Type B pancreatic cell (in vitro differentiated cells): Measurements from ENCODE around the gene UBE2Q2. TPM values are rescaled to one million over a fixed set of nuclear protein-coding genes. Genes with fewer than 3 reads are reported as not detected.
"Not testable (repeated sequence)": the region's sequence is repeated elsewhere in the genome, so short reads cannot be mapped to it uniquely, and the experiment has no call there.

ENCODE experiments used
- DNase-seq: peaks from one replicate; pipeline ENCODE4 v3.0.0; 2021; ENCODE audit warnings: mixed read lengths; ENCODE audit not compliant: unreplicated experiment; ENCODE audit errors: extremely low spot score
- H3K27ac Mint-ChIP-seq: 2 replicates; pipeline ENCODE4 v1.8.0; 2021; ENCODE audit warnings: mild to moderate bottlenecking, mixed read lengths
- H3K27me3 Mint-ChIP-seq: 2 replicates; pipeline ENCODE4 v1.8.0; 2021; ENCODE audit warnings: mixed read lengths
- H3K36me3 Mint-ChIP-seq: 2 replicates; pipeline ENCODE4 v1.8.0; 2021; ENCODE audit warnings: mixed read lengths
- H3K4me1 Mint-ChIP-seq: one replicate; pipeline ENCODE4 v1.8.0; 2021; ENCODE audit warnings: mixed read lengths; ENCODE audit not compliant: unreplicated experiment
- H3K4me3 Mint-ChIP-seq: 2 replicates; pipeline ENCODE4 v1.8.0; 2021; ENCODE audit warnings: mild to moderate bottlenecking, mixed read lengths
- H3K9me3 Mint-ChIP-seq: 2 replicates; pipeline ENCODE4 v1.8.0; 2021; ENCODE audit warnings: mixed read lengths
- total RNA-seq: library from RNA; stranded (reverse); gene quantifications from 2 replicates; pipeline ENCODE4 v1.2.1, GENCODE V29; 2021; ENCODE audit warnings: low replicate concordance
- TF ChIP-seq, protein P1 (sequence below): fragments of 200-600 bp; sonication (generic); conservative IDR thresholded peaks from 2 replicates; pipeline ENCODE4 v1.5.0; 2021; ENCODE audit warnings: antibody characterized with exemption, mild to moderate bottlenecking

UBE2Q2 gene
- total RNA-seq, 1 donor from 2014 or later, result 31.3 TPM

DNA sequence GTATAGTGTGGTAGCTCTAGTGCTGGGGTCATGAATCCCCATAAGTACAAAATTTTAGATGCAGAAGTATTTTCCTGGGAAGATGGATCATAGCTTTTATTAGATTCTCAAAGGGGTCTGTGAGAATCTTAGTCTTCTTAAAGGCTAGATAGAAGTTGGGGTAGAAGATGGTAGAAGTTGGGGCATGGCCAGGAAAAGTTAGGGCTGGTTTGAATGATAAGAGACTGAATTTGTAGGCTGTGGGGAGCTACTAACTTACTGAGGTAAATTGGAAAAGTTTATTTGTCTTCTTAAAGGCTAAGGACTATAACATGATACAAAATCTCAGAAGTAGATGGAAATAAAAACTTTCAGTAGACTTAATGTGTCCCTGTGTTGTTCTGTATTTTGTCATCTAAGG lies 1.6 kb upstream of the UBE2Q2 start:
- no peaks in the 10 kb centered on the region for H3K9me3 Mint-ChIP-seq
- peaks cover 18% of the 10 kb centered on the region for H3K36me3 Mint-ChIP-seq
- peaks cover 22% of the 10 kb centered on the region for H3K4me1 Mint-ChIP-seq
- peak overlapping the region; percentile 84 for H3K27ac Mint-ChIP-seq
- DNase-seq, result no peak
- peaks cover 13% of the 10 kb centered on the region for H3K27me3 Mint-ChIP-seq
- TF ChIP-seq, protein P1, sequence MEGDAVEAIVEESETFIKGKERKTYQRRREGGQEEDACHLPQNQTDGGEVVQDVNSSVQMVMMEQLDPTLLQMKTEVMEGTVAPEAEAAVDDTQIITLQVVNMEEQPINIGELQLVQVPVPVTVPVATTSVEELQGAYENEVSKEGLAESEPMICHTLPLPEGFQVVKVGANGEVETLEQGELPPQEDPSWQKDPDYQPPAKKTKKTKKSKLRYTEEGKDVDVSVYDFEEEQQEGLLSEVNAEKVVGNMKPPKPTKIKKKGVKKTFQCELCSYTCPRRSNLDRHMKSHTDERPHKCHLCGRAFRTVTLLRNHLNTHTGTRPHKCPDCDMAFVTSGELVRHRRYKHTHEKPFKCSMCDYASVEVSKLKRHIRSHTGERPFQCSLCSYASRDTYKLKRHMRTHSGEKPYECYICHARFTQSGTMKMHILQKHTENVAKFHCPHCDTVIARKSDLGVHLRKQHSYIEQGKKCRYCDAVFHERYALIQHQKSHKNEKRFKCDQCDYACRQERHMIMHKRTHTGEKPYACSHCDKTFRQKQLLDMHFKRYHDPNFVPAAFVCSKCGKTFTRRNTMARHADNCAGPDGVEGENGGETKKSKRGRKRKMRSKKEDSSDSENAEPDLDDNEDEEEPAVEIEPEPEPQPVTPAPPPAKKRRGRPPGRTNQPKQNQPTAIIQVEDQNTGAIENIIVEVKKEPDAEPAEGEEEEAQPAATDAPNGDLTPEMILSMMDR, result no peak
- peak overlapping the region; percentile 93 for H3K4me3 Mint-ChIP-seq

DNA sequence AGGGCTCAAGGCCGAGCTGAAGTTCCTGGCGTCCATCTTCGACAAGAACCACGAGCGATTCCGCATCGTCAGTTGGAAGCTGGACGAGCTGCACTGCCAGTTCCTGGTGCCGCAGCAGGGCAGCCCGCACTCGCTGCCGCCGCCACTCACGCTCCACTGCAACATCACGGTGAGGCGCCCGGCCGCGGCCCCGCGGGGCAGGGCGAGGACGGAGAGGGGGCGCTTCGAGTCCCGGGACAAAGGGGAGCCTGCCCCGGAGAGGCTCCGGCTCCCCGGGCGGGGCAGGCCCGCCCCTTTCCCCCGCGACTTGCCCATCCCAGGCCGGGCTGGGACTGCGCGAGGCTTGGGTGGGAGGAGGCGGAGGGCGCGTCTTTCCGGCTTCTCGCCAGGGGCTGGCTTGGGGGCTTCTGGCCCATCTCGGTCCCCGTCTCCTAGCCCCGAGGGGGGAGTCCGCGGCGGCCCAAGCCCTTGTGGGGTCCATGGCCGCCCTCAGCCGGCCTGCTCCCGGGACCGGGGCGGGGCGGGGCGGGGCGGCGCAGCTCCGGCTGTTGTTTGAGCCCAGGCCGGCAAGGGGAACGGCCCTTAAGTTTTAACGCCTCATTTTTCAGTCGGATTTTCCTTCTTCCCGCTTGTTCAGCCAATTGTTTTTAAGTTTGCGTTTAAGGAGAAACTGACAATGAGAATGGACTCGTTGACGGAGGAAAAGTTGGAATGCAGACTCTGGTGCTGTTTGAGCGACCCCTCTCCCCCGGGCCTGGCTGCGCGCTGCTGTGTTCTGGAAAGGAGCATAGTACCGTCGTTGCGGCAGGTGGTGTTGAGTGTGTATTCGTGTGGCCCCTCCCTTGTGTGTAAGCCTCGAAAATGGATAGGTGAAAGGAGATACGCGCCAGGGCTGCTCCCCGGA lies 683 bp downstream of the UBE2Q2 start:
- TF ChIP-seq, protein P1, result no peak
- DNase-seq, result peak; percentile 78
- Mint-ChIP-seq H3K36me3 (peaks cover 27% of the 10 kb centered on the region), H3K4me3 (peak overlapping the region; percentile 91), H3K27me3 (peaks cover 13% of the 10 kb centered on the region), H3K4me1 (peaks cover 45% of the 10 kb centered on the region), H3K9me3 (no peaks in the 10 kb centered on the region), H3K27ac (peak overlapping the region; percentile 93)

DNA sequence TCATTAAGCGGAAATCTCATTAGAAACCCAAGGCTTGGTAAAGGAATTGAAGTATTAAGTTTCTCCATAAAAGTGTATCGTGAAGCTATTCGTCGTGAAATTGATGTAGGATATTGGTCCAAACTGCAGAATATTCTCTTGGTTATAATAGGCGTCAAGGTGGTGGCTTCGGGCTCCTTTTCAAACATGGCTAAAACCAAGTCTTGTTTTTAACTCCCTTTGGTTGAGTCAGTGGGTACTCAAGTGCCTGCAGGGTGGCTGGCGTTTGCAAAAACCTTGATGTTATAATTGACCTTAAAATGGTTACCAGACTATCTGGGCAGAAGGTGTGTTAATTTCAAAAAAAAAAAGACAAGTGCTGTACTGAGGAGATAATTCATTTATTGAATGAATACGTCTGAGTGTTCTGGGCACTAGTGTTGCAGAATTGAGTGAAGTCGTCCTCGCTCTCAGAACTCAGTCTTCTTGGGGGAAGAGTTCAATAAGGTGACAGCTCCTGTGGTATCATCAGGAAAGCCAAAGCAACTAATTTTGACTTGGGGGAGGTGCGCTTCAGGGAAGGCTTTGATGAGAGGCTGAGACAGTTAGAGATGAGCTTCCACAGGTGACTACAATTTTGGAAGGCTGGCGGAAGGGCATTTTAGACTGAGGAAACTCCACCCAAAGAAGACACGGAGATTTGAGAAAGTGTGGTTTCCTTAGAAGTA lies 1.5 kb downstream of the UBE2Q2 start:
- Mint-ChIP-seq H3K36me3 (peaks cover 31% of the 10 kb centered on the region), H3K27ac (peak overlapping the region; percentile 93), H3K9me3 (no peaks in the 10 kb centered on the region), H3K4me3 (peak overlapping the region; percentile 91), H3K27me3 (peaks cover 13% of the 10 kb centered on the region), H3K4me1 (peaks cover 49% of the 10 kb centered on the region)
- TF ChIP-seq, protein P1, result no peak
- DNase-seq, result no peak

DNA sequence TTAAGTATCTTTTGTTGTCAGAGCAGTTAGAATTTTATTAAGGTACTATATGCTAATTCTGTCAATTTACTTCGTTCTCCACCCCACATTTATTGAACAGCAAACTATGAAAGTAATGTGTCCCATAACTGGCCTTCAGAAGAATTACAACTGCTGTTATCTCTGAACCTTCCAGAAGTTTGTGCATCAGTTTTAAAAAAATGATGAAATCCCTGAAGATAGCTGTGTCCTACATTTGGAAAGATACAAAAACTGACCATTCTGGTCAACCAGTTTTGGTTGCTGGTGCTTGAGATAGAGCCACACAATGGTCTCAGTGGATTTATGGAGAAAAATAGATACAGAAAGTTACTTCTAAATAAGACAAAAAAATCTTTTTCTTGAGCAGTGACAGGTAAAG lies 5.9 kb downstream of the UBE2Q2 start:
- TF ChIP-seq, protein P1, result no peak
- H3K4me1 Mint-ChIP-seq, result peaks cover 59% of the 10 kb centered on the region
- no peaks in the 10 kb centered on the region for H3K27me3 Mint-ChIP-seq
- no peak overlapping the region for H3K27ac Mint-ChIP-seq
- H3K4me3 Mint-ChIP-seq, result no peak overlapping the region
- H3K9me3 Mint-ChIP-seq, result no peaks in the 10 kb centered on the region
- H3K36me3 Mint-ChIP-seq, result peaks cover 36% of the 10 kb centered on the region
- DNase-seq, result no peak

DNA sequence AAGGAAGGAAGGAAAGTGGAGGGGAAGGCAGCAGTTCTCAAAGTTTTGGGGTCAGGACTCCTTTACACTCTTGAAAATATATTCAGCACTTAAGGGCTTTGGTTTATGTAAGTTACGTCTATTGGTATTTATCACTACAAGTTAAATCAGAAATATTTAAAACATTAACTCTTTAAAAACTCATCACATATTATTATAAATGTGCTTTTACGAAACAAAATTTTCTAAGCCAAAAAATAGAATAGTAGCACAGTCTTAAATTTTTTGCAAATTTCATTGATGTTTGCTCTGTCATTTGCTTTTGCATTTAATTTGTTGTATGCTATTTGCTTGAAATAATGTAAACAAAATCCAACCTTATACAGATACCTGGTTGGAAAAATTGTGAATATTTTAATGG lies 7.5 kb downstream of the UBE2Q2 start:
- Mint-ChIP-seq H3K36me3 (peaks cover 25% of the 10 kb centered on the region), H3K27me3 (no peaks in the 10 kb centered on the region), H3K4me3 (no peak overlapping the region), H3K27ac (no peak overlapping the region), H3K9me3 (no peaks in the 10 kb centered on the region), H3K4me1 (peaks cover 44% of the 10 kb centered on the region)
- DNase-seq, result no peak
- TF ChIP-seq, protein P1, result no peak

DNA sequence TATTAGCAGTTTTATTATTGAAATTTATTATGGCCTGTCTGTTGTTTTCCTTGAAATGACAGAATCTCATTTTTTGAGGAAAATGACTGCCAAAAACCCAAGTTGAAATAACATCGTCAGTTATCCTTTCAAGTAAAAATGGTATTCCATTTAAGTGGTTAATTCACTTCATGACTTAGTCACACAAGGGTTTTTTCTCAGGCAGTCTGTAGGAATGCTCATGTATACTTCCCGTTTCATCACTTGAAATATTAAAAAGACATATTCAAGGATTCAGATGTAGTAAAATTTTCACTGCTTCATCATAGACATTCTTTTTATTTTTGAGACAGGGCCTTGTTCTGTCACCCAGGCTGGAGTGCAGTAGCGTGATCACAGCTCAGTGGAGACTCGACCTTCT lies 8.3 kb downstream of the UBE2Q2 start:
- H3K9me3 Mint-ChIP-seq, H3K27me3 Mint-ChIP-seq, H3K4me3 Mint-ChIP-seq, DNase-seq, H3K27ac Mint-ChIP-seq: not testable (repeated sequence)
- peaks cover 27% of the 10 kb centered on the region for H3K36me3 Mint-ChIP-seq
- H3K4me1 Mint-ChIP-seq, result peaks cover 37% of the 10 kb centered on the region
